B cell (primary cell): ENCODE data around the gene ZNF407. TPM values are rescaled to one million over a fixed set of nuclear protein-coding genes. Genes with fewer than 3 reads are reported as not detected.

Experiments
- ATAC-seq: fragments of 200-7000 bp; cut with Tn5 transposase; one replicate; pipeline ENCODE4 v1.10.0; 2021; ENCODE audit warnings: low read depth, mild to moderate bottlenecking, moderate number of reproducible peaks, moderate library complexity
- CTCF ChIA-PET: fragments of 350-600 bp; sonication (Branson Sonifier 250); formaldehyde crosslinking; loops from one replicate; lab custom pipeline; 2021; ENCODE audit warnings: antibody characterized with exemption, inconsistent platforms; lab: Charles Lee
- POLR2A ChIA-PET: fragments of 350-600 bp; sonication (Branson Sonifier 250); formaldehyde crosslinking; loops from one replicate; lab custom pipeline; 2021; ENCODE audit warnings: antibody characterized with exemption; lab: Charles Lee
- DNase-seq: peaks from one replicate; pipeline ENCODE4 v3.0.0; 2013
- H2AFZ ChIP-seq: 2 replicates; pipeline ENCODE4 v1.6.1; 2012; ENCODE audit warnings: mild to moderate bottlenecking, low read depth, low read length; ENCODE audit not compliant: insufficient read depth, poor library complexity, severe bottlenecking
- H3K27ac ChIP-seq, 2 donors: 1 replicate in 1 of 2; 2 replicates in 1 of 2; pipeline ENCODE4 v1.5.1; 2012 to 2013; ENCODE audit warnings: low read length in 2 of 2, mild to moderate bottlenecking in 2 of 2, moderate library complexity in 1 of 2
- H3K27me3 ChIP-seq, 4 experiments: fragments of 200-600 bp in 1 of 4; sonication (generic) in 1 of 4; replicated peaks in 1 of 4; 1 replicate in 2 of 4; 2 replicates in 2 of 4; pipeline versions ENCODE4 v1.6.1 to v1.7.0; 2013 to 2016; ENCODE audit warnings: low read length in 3 of 4, mild to moderate bottlenecking in 2 of 4, mixed read lengths in 1 of 4, moderate library complexity in 1 of 4; ENCODE audit not compliant: insufficient read depth in 4 of 4, control insufficient read depth in 3 of 4; ENCODE audit errors: control extremely low read depth in 1 of 4
- H3K36me3 ChIP-seq, 2 experiments: replicated peaks in 1 of 2; 1 replicate in 1 of 2; 2 replicates in 1 of 2; pipeline versions ENCODE4 v1.6.1 to v1.7.1; 2013; ENCODE audit warnings: low read length in 1 of 2; ENCODE audit not compliant: insufficient read depth in 2 of 2, control insufficient read depth in 1 of 2; ENCODE audit errors: control extremely low read depth in 1 of 2, extremely low read depth in 1 of 2
- H3K4me1 ChIP-seq, 2 donors: fragments of 200-600 bp in 1 of 2; sonication (generic) in 1 of 2; 1 replicate in 1 of 2; 2 replicates in 1 of 2; pipeline versions ENCODE4 v1.5.1 to v1.6.1; 2013 to 2017; ENCODE audit warnings: low read length in 2 of 2; ENCODE audit not compliant: control insufficient read depth in 2 of 2, insufficient read depth in 2 of 2
- H3K4me2 ChIP-seq: replicated peaks from 2 replicates; pipeline ENCODE3; 2012; ENCODE audit warnings: mild to moderate bottlenecking, low read depth, low read length; ENCODE audit not compliant: poor library complexity, severe bottlenecking
- H3K4me3 ChIP-seq, 5 experiments: fragments of 200-600 bp in 1 of 5; sonication (generic) in 1 of 5; 1 replicate in 3 of 5; 2 replicates in 2 of 5; pipeline versions ENCODE4 v1.5.1 to v1.7.0; 2011 to 2016; ENCODE audit warnings: low read length in 4 of 5, mild to moderate bottlenecking in 4 of 5, low read depth in 2 of 5, control low read depth in 1 of 5, moderate library complexity in 1 of 5; ENCODE audit not compliant: insufficient read depth in 1 of 5; ENCODE audit errors: control extremely low read depth in 1 of 5, extremely low read depth in 1 of 5
- H3K79me2 ChIP-seq: fragments of 200-600 bp; sonication (generic); one replicate; pipeline ENCODE4 v1.6.0; 2016; ENCODE audit warnings: low read length; ENCODE audit not compliant: control insufficient read depth, insufficient read depth
- H3K9ac ChIP-seq: fragments of 200-600 bp; sonication (generic); 2 replicates; pipeline ENCODE4 v1.6.1; 2017; ENCODE audit warnings: mild to moderate bottlenecking, low read length, moderate library complexity
- H3K9me3 ChIP-seq, 3 donors: one replicate each; pipeline versions ENCODE4 v1.6.1 to v1.7.1; 2013; ENCODE audit warnings: low read length in 2 of 3; ENCODE audit not compliant: control insufficient read depth in 2 of 3, insufficient read depth in 1 of 3; ENCODE audit errors: control extremely low read depth in 1 of 3
- H4K20me1 ChIP-seq: 2 replicates; pipeline ENCODE4 v1.6.0; 2012; ENCODE audit warnings: mild to moderate bottlenecking, low read length; ENCODE audit not compliant: insufficient read depth, control insufficient read depth, poor library complexity, severe bottlenecking
- H3K27ac Mint-ChIP-seq: one replicate; pipeline ENCODE4 v1.8.0; 2021; ENCODE audit warnings: mixed read lengths
- H3K27me3 Mint-ChIP-seq: one replicate; pipeline ENCODE4 v1.8.0; 2021; ENCODE audit warnings: mixed read lengths
- H3K4me1 Mint-ChIP-seq: one replicate; pipeline ENCODE4 v1.8.0; 2021; ENCODE audit warnings: mixed read lengths
- H3K4me3 Mint-ChIP-seq: one replicate; pipeline ENCODE4 v1.8.0; 2021; ENCODE audit warnings: mixed read lengths
- H3K9me3 Mint-ChIP-seq: one replicate; pipeline ENCODE4 v1.8.0; 2022; ENCODE audit warnings: mixed read lengths; ENCODE audit not compliant: insufficient read depth
- CTCF ChIP-seq: fragments of 200-600 bp; IDR thresholded peaks from one replicate; pipeline ENCODE4 v1.8.0; 2022; ENCODE audit warnings: antibody characterized with exemption, mild to moderate bottlenecking
- EZH2 ChIP-seq: IDR thresholded peaks from 2 replicates; pipeline ENCODE4 v1.6.1; 2012; ENCODE audit warnings: borderline replicate concordance, low read depth, mild to moderate bottlenecking, moderate library complexity, low read length; ENCODE audit not compliant: insufficient read depth, poor library complexity, severe bottlenecking
- WGBS: methylation state at CpG from one replicate; pipeline ENCODE4 v1.1.5; 2013; ENCODE audit warnings: missing lambda C conversion rate; ENCODE audit not compliant: insufficient coverage; 5-methylcytosine and 5-hydroxymethylcytosine counted together
- intact Hi-C: fragments of 100-400 bp; cut with micrococcal nuclease; formaldehyde crosslinking; loops from one replicate; pipeline ENCODE4 v1.10.0; 2022
- polyA plus RNA-seq: library from polyadenylated mRNA; depleted of rRNA; stranded (reverse); fragments of >200 nt; gene quantifications from 2 replicates; pipeline ENCODE4 v1.2.3, GENCODE V29; 2012
- total RNA-seq, 2 donors: library from RNA; stranded (reverse); fragments of 120-200 nt in 1 of 2; gene quantifications; 1 replicate in 1 of 2; 2 replicates in 1 of 2; pipeline versions ENCODE4 v1.2.3 to v1.2.4, GENCODE V29; 2013 to 2022

ZNF407 gene
- total and polyA plus RNA-seq, 2 donors (not counting 1 experiment from before 2014, with no cell fraction given) = 4.5 to 37.1 TPM

GRCh38 chr18:74556126-74556525 lies 41.5 kb upstream of the ZNF407 start:
- Histone ChIP-seq H3K9me3 (no peaks in the 10 kb centered on the region), H3K27ac (no peak overlapping the region), H4K20me1 (no peaks in the 10 kb centered on the region), H3K79me2 (no peaks in the 10 kb centered on the region), H3K4me1 (no peaks in the 10 kb centered on the region), H3K4me2 (no peak overlapping the region), H3K36me3 (no peaks in the 10 kb centered on the region), H3K4me3 (no peak overlapping the region), H3K27me3 (no peaks in the 10 kb centered on the region), H2AFZ (no peak overlapping the region), H3K9ac (no peak overlapping the region)
- Mint-ChIP-seq H3K9me3 (no peaks in the 10 kb centered on the region), H3K27me3 (peaks cover 22% of the 10 kb centered on the region), H3K4me3 (no peak overlapping the region), H3K4me1 (no peaks in the 10 kb centered on the region), H3K27ac (no peak overlapping the region)
- POLR2A ChIA-PET = no interaction called here
- intact Hi-C loops = no loop called here
- 90% methylated on average over 5 of the region's 11 CpGs for WGBS
- no peak for TF ChIP-seq EZH2
- no peak for TF ChIP-seq CTCF
- CTCF ChIA-PET = no interaction called here
- no peak for DNase-seq
- no peak for ATAC-seq

GRCh38 chr18:74558096-74558495 lies 39.6 kb upstream of the ZNF407 start:
- H3K4me3 ChIP-seq = no peak overlapping the region
- no peaks in the 10 kb centered on the region for H3K36me3 ChIP-seq
- H3K4me2 ChIP-seq = no peak overlapping the region
- H3K9me3 ChIP-seq = no peaks in the 10 kb centered on the region
- Mint-ChIP-seq H3K4me1 (no peaks in the 10 kb centered on the region), H3K27me3 (peaks cover 19% of the 10 kb centered on the region), H3K9me3 (no peaks in the 10 kb centered on the region), H3K27ac (no peak overlapping the region), H3K4me3 (no peak overlapping the region)
- H3K4me1 ChIP-seq = no peaks in the 10 kb centered on the region
- TF ChIP-seq CTCF (no peak), EZH2 (no peak)
- no peak overlapping the region for H3K9ac ChIP-seq
- WGBS = no CpG with 5 or more reads among the region's 4 CpGs
- H3K79me2 ChIP-seq = no peaks in the 10 kb centered on the region
- ATAC-seq (no peak), DNase-seq (no peak)
- no peaks in the 10 kb centered on the region for H3K27me3 ChIP-seq
- no peak overlapping the region for H2AFZ ChIP-seq
- intact Hi-C loops = no loop called here
- H4K20me1 ChIP-seq = no peaks in the 10 kb centered on the region
- H3K27ac ChIP-seq = no peak overlapping the region
- POLR2A ChIA-PET = no interaction called here
- CTCF ChIA-PET = no interaction called here
